Medulla oblongata (tissue), 1 donor: ENCODE data around the gene TMEM167B.
A peak's percentile ranks its signal among the peaks of the same experiment; 100 is the strongest.
"Not testable (repeated sequence)": the region's sequence is repeated elsewhere in the genome, so short reads cannot be mapped to it uniquely, and the experiment has no call there.

Source experiments
- DNase-seq: peaks from one replicate; pipeline ENCODE4 v3.0.0-alpha.2; 2015; ENCODE audit errors: extremely low spot score

TMEM167B gene

DNA sequence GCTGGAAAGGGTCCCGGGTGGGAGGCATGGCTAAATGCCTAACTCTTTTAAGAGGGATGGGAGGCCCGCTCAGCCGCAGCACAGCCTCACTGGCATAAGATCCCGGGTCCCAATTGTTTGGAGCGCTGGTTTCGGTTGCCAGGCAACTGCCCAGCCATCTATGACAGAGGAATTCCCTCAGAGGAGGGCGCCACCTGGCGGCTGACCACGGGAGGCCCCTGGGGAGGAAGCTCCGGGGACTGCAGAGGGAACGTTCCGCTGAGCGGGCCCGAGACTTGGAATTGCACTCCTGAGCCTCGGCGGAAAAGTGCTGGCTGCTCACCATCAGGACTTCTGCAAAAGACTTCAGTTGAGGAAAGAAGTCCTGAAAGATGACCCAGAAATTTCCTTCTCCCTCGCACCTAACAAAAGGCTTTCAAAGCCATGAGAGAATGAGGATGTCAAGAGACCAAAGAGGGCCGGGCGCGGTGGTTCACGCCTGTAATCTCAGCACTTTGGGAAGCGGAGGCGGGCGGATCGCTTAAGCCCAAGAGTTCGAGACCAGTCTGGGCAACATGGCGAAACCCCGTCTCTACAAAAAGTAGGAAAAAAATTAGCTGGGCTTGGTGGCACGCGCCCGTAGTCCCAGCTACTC is 22.2 kb downstream of the TMEM167B start:
- peak; percentile 95 for DNase-seq

DNA sequence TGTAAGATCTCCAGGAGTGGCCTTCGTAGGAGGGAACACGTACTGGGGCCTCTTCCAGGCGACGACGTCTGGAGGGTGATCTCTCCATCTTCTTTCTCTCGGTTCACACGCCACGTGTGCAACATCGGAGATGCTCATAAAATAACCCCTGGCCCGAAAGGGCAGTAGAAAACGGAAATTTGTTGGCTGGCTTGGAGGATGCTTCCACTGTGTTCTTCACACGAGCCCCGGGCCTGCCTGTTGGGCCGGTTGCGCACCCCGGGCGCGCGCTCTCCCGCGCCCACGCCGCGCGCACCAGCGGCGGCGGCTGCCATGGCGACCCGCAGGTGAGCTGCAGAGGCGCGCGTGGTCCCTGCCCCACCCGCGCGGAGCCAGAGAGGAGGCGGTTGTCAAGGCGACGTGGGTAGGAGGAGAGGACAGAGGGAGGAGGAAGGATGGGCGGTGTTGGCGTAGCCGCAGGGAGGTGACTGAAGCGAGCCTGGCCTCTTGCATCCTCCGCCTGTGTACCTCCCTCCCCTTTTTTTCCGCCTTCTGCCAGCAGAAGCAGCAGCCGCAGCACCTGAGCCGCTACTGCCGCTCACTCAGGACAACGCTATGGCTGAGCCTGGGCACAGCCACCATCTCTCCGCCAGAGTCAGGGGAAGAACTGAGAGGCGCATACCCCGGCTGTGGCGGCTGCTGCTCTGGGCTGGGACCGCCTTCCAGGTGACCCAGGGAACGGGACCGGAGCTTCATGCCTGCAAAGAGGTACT is 23.2 kb downstream of the TMEM167B start, which contains the start of gene ELAPOR1:
TSS of gene ELAPOR1 (plus strand) at position 526 of the 752 bp plus-strand sequence. CDS start at position 595, 69 bp downstream.
- DNase-seq, result peak; percentile 43

DNA sequence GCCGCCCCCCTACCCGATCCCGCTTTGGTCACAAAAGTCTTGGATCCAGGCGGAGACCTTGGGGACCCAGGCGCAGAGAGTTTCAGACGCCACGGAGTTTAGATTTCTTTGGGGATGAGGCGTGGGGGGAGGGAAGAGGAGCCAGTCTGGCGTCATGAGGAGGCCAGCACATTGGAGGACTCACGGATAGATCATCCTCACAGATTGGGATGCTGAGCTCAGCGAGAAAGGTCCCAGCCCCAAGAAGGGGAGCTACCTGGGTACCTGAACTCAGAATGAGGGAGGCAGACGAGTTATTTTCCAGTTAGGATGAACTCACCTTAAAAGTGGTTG is 23.7 kb downstream of the TMEM167B start:
- no peak for DNase-seq

DNA sequence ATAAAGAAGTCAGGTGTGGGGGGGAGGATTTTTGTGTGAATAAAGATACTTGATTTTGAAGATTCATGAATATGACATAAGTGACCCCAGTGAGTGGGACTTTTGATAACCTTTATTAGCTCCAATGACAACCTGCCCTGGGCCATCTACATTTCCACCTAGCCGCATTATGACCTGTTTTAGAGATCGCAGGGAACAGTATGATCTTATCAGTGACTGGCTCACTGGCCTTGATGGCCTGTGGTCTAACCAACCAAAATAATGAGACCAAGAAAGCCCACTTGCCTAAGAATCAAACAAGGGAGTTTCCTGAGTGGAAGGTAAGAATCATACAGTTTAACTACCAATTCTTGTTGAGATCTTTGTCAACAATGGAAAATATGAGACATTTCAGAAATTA is 25.1 kb downstream of the TMEM167B start:
- no peak for DNase-seq

DNA sequence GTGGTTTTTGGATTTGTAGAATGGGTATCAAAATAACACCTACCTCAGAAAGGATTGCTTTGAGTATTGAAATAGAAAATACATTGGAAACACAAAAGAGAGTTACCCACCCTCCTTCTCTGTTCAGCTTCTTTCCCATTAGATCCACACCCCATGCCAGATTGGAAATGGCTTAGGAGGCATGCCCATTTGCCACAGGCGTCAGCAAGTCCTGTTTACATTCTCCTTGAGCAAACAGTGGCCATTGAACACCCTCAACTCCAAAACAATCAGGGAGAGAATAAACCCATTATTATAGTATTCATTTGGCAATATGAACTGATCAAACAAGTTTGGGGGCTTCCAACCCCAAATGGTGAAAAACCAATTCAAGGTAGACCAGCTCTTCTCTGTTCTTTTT is 25.7 kb downstream of the TMEM167B start:
- no peak for DNase-seq

DNA sequence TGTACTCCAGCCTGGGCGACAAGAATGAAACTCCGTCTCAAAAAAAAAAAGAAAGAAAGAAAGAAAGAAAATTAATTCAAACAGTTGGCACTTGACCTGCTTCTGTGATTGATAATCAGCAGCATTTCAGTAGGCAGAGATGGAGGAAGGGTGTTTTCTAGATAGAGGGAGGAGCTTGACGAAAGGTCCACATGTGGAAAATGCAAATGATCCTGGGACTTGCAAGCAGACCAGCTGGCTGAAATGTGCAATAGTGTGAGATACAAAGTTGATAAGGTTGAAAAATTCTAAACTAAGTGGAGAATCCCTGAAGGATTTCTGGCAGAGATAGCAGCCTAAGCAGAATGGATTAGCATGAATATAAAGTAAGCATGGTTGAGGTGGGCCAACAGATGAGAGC is 27.5 kb downstream of the TMEM167B start:
- no peak for DNase-seq

- no peak for DNase-seq
Observed at GRCh38 chr1:109120356-109120755, 29.8 kb downstream of the TMEM167B start.

DNA sequence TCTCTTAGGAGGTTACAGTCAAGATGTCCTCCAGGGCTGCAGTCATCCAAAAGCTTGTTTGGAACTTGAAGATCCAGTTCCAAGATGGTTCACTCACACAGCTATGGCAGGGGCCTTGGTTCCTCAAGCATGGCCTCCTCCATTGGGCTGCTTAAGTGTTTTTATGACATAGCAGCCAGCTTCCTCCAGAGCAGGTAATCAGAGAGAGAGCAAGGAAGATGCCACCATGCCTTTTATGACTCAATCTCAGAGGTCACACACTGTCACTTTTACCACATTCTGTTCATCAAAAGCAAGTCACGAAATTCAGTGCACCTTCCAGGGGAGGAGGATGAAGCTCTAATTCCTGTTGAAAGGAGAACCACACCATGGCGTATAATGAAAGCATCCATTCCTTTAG is 40.5 kb downstream of the TMEM167B start:
- DNase-seq, result no peak

DNA sequence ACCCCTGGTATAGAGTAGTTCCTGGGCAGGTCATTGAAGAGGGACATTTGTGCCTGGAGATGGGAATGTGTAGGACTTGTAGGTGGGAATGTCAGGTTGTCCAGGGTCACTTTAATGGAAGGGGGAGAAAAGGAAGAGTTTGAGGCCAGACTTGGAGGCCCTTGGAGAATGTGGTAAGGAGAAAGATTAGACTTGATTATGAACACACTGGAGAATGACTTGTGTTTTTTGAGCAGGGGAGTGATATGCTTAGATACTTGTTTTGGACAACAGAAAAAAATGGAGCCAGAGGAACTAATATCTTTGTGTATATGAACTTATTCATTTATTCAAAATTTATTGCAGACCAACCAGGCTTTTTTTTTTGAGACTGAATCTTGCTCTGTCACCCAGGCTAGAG is 41.2 kb downstream of the TMEM167B start:
- DNase-seq, result no peak

DNA sequence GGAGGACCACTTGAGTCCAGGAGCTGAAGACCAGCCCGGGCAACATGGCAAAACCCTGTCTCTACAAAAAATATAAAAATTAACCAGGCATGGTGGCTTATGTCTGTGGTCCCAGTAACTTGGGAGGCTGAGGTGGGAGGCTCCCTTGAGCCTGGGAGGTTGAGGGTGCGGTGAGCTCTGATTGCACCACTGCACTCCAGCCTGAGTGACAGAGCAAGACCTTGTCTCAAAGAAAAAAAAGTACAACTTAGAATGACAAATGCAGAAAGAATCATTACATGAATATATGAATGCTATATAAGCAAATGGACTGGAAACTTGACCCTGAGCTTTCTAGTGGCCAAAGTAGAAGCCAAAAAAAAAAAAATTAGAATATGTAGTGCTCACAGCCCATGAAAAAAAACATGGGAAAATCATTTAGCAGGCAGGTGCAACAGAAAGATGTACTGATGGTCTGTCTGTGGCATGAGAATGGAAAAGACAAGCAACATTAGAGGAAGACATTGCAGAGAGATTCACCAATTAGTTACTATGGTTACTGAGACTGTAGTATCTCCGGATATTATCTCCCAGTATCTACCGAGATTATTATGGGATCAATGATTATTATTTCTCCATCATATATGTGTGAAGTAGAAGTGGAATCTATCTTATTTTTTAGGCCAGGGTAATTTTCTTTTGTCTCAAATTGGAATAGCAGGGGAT is 42.6 kb downstream of the TMEM167B start:
- DNase-seq, result no peak

DNA sequence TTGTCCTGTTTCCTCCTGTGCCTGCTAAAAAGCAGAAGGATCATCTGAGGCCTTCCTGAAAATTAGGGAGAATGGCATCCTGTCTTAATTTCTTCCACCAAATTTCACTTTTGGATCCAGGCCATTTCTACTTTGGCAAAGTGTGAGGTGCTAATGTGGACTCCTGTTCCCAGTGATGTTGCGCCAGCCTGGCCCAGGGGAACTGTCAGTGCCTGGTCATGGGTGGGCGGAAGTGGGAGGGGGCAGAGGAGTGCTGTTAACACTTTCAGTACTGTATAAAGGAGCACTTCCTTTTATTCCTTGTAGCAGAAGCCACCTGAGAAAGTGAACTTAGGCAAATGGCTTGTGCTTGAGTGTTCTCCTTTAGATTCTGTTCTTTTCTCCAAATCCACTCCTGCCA is 43.3 kb downstream of the TMEM167B start:
- DNase-seq, result peak; percentile 82

GRCh38 chr1:109134423-109134822 is 43.9 kb downstream of the TMEM167B start:
- DNase-seq, result no peak

DNA sequence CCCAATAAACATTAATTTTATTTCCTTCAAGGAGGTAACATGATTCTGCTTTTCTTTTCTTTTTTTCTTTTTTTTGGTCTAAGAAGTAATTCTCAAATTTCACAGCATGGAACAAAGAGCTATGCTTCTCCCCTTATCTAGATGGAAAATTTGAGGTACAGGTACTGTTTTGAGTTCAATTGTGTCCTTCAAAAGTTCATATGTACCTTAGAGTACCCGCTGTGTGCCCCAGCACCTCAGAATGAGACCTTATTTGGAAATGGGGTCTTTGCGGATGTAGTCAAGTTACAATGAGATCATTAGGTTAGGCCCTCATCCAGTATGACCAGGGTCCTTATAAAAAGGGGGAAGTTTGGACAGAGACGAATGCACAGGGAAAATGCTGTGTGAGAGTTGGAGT is 45.4 kb downstream of the TMEM167B start:
- DNase-seq, result no peak

GRCh38 chr1:109136766-109137165 is 46.2 kb downstream of the TMEM167B start:
- DNase-seq, result no peak

- no peak for DNase-seq
Observed at GRCh38 chr1:109137958-109138357, 47.4 kb downstream of the TMEM167B start.

DNA sequence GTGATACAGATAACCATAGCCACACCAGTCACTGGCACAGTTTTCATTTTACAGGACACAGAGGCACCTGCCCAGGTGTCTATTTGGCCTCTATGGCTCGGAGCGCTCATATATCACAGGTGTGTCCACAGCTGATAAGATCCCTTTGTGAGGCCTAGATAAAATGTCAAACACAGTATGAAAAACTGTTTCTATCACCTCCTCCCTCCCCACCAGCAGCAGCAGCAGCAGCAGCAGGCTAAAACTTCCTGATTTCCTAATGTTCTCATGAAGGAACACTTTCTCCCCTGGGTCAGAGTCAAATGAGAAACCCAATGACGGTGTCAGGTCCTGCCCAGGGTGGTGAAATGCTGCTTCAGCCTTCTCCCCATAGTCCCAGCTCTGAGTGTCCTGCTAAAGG is 47.8 kb downstream of the TMEM167B start:
- DNase-seq, result no peak

- no peak for DNase-seq
Observed at GRCh38 chr1:109140392-109140791, 49.8 kb downstream of the TMEM167B start.

- no peak for DNase-seq
Observed at GRCh38 chr1:109142260-109142659, 51.7 kb downstream of the TMEM167B start.

DNA sequence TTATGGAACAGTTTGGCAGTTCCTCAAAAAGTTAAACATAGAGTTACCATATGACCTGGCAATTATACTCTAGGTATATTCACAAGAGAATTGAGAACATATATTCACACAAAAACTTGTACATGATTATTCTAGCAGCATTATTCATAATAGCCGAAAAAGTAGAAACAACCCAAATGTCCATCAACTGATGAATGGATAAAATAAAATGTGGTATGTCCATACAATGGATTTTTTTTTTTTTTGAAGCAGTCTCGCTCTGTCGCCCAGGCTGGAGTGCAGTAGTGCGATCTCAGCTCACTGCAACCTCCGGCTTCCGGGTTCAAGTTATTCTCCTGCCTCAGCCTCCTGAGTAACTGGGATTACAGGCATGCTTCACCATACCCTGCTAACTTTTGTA is 52.2 kb downstream of the TMEM167B start:
- DNase-seq, result not testable (repeated sequence)
